Stimulated activated CD4-positive, alpha-beta T cell treated with anti-CD3 and anti-CD28 coated beads, TNF-alpha, amount 100 ng/mL, for 4 hours (primary cell): ENCODE data around the gene COQ10B.
A peak's percentile ranks its signal among the peaks of the same experiment; 100 is the strongest.
"Not testable (repeated sequence)": the region's sequence is repeated elsewhere in the genome, so short reads cannot be mapped to it uniquely, and the experiment has no call there.

ENCODE experiments used
- DNase-seq, 3 experiments: peaks; one replicate each; pipeline ENCODE4 v3.0.0-alpha.2; 2020; ENCODE audit warnings: low read depth in 3 of 3

Gene COQ10B

DNA sequence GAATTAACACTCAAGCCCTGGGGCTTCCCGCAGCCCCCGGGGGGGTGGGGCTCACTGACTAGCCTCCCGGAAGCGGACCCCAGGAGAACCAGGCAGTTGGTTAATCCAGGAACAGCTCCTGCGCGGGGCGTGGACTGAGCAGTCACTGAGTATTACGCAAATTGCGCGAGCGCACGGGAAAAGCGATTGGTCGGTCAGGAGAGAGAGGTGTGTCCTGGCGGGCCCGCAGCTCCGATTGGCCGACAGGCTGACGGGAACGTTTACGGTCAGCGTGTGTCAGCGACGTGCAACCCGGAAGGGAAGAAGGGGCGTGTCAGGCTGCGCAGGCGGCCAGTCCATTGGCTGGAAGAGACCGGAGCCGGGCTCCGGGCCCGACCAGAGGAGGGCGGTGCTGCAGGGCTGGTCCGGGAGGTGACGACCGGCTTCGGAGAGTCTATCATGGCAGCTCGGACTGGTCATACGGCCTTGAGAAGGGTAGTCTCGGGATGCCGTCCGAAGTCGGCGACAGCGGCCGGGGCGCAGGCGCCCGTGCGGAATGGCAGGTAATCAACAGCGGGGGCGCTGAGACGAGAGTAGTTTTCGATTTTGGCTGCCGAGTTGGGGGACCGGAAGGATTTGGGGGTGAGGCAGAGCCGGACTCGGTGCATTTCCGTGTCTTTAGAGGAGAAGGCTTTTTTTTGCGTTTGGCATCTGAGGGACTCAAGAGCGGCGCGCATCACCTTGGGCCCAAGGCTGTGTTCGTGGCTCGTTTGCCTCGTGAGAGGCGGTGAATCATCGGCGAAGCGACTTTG is at the start of gene COQ10B:
Gene COQ10B, plus strand, starts transcription at position 430 of the 791 bp plus-strand sequence. Its CDS starts 9 bp downstream, at position 439.
- peak; percentile 89 to 97 (median 96) for DNase-seq

DNA sequence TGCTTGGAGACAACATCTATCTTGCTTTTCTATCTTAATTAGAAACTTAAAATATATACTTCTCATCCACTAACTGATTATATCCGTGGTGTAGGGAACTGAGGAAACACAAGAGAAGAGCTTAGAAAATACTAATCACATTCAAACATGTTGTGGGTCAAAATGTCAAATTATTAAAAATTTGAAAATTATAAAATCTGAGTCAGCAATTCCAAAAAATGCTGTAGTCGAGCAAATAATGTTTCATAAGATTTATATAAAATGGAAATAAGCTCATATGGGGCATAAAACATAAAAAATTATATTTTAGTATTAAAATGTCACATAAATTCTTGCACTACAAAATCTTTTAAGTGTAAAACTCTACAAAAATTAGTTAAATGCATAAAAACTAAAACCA is 47.8 kb upstream of the COQ10B start:
- no peak for DNase-seq

DNA sequence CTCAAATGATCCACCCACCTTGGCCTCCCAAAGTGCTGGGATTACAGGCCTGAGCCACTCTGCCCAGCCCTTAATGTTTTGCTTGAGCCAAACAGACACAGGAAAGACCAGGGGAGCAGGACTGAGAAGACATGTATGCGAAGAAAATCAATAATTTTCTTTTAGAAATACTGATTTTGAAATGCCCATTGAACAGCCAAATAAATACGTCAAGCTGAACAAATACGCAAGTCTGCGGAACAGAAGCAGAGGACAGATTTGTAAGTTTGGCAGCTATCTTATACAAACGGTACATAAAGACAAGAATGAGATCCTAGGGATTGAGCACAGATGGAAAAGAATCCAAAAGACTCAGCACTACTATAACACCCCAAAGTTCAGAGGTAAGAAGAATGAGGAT is 39.3 kb upstream of the COQ10B start:
- no peak for DNase-seq

DNA sequence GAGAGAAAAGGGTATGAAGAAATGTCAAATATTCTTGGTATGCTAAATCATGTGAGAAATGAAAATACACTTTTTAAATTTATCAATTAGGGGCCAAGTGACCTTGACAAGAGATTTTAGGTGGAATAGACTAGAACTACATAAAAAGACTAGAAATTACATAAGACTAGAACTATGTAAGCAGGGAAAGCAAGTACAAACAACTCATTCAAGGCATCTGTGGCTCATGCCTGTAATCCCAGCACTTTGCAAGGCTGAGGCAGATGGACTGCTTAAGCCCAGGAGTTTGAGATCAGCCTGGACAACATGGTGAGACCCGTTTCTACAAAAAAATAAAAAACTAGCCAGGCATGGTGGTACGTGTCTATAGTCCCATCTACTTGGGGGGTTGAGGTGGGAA is 38.8 kb upstream of the COQ10B start:
- no peak for DNase-seq

DNA sequence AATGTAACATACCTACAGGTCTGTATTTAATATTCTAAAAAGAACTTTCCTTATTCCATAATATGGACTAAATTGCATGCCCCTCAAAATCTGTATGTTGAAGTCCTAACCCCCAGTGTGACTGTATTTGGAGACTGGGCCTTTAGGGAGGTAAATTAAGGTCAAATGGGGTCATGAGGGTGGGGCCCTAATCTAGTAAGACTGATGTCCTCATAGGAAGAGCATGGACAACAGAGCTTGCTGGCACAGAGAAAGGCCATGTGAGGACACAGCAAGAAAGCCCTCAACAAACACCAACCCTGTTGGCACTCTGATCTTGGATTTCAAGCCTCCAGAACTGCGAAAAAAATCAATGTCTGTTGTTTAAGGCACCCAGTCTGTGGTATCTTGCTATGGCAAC is 37.1 kb upstream of the COQ10B start:
- no peak for DNase-seq

DNA sequence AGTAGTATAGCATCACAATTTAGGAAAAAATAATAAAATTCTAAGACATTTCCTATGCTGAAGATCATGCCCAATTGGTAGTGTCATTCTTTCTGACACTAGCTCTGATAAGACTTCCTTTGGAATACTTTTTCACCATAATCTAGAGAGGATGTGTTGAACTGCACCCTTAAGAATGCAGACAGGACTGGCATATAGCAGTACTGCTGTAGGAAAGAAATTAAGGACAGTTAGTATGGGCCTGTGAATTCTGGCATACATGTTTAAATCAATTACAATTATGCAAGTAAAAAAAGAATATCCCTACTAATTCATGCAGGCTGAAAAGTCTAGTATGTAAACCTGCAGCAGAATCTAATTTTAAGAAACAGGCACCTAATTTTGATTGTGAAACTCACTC is 33.9 kb upstream of the COQ10B start:
- no peak for DNase-seq

DNA sequence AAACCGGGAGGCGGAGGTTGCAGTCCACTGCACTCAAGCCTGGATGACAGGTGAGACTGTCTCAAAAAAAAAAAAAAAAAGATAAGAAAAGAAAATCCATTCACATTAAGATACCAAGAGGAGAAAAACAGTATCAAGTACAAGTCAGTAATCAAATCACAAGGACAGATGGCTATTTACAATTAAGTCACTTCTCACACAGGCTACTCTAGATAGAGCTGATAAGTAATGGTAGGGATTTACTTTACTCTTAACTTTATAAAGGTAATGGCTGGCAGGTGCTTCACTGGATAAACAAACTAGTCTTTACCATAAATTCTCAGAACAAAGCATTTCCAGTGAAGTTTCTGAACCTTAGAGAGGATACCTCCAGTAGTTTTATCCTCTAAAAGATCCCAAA is 30.0 kb upstream of the COQ10B start:
- DNase-seq, result no peak

DNA sequence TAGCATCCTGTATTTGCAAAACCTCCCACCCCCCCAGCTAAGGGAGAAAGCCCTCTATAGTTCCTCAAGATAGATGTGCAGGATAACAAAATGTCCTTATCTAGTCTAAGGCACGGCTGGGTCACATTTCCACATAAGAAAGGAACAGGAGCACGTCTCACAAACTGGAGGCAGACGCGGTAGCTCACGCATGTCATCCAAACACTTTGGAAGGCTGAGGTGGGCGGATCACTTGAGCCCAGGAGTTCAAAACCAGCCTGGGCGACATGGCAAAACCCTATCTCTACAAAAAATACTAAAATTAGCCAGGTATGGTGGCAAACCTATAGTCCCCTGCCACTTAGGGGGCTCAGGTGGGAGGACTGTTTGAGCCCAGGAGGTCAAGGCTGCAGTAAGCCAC is 27.8 kb upstream of the COQ10B start:
- no peak for DNase-seq

DNA sequence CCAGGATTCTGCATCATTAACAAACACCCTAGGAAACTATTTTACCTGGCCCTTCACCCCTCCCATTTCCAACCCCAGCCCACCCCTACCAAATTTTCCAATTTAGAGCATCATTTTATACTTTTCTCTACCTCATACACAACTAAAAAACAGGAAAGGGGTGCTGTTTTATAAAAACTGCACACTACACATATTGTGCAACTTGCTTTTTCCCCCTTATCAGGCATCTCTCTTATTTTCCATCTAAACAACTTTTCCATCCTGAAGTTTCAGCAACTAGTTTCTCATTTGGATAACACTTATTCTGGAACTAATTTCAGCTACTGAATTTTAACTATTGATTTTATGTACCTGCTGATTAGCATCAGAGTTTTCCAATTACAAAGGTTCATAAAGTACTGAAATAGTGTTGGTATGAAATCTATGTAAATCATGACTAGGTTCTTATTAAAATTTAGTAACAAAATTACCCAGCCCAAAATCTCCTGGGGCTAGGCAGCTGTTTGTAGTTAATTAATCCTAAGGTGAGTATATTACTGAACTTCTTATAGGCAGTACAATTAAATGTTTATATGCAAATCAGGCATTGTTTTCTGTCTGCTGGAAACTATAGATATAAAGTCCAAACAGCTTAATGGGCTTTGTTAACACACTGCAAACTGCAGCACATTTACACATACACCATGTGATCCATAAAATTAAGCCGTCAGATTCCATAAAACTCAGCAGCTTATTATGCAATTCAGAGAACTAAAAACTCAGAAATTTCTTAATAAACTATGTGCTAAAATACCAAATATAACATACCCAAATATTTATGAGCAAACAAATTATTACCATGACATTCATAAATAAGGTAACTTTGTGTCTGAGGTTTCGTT is 26.4 kb upstream of the COQ10B start:
- no peak for DNase-seq

DNA sequence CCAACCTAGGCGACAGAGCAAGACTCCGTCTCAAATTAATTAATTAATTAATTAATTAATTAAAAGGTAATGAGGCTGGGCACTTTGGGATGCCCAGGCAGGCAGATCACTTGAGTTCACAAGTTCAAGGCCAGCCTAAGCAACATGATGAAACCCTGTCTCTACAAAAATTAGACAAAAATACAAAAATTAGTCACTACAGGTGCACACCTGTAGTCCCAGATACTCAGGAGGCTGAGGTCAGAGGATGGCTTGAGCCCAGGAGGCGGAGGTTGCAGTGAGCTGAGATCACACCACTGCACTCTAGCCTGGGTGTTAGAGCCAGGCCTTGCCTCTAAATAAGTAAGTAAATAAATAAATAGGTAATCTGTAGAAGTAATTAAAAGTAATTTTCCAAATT is 25.4 kb upstream of the COQ10B start:
- no peak for DNase-seq

DNA sequence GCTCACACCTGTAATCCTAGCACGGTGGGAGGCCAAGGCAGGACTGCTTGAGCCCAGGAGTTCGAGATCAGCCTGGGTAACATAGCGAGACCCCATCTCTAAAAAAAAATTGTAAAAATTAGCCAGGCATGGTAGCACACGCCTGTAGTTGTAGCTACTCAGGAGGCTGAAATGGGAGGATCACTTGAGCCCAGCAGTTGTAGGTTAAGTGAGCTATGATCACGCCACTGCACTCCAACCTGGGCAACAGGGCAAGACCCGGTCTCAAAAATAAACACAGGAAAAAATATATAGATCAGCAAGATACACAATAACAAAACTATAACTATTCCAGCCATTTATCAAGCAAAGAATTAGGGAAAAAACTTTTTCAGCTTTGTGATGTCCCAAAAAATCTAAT is 21.5 kb upstream of the COQ10B start:
- DNase-seq, result no peak

DNA sequence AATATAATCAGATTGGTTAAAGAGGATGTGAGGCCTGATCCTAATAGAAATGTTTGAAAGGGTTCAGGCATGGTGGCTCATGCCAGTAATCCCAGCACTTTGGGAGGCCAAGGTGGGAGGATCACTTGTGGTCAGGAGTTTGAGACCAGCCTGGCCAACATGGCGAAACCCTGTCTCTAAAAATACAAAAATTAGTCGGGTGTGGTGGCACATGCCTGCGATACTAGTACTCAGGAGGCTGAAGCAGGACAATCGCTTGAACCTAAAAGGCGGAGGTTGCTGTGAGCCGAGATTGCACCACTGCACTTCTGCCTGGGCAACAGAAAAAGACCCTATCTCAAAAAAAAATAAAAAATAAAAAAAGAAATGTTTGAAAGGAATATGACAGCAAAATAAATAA is 20.8 kb upstream of the COQ10B start:
- DNase-seq, result not testable (repeated sequence)

DNA sequence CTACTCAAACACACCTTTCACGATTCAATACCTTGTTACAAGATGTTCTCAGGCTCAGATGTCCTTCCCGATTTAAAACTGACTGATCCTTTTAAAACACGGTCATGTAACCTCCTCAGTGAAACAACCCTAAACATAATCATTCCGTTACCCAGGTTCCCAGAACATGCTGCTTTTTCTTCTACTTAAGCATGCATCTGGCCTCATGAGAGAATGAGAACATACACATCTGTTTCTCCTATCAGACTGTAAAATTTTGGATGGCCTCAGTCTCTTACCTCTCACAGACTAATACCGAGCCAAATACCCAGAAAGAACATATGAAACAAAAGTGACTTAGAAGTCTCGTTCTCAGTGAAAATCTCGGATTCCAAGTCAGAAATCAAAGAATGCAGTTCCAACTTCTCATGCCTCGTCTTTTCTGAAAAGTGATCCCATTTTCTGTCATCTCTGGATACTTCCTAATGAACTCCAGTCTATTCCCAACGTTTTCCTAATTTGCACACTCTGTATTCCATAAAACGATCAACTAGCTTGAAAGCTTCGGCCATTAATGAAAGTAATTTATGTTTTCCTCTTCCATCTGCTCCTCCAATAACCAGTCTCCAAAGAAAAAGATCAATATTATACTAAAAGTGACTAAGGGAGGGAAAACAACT is 19.4 kb upstream of the COQ10B start:
- DNase-seq, result no peak

DNA sequence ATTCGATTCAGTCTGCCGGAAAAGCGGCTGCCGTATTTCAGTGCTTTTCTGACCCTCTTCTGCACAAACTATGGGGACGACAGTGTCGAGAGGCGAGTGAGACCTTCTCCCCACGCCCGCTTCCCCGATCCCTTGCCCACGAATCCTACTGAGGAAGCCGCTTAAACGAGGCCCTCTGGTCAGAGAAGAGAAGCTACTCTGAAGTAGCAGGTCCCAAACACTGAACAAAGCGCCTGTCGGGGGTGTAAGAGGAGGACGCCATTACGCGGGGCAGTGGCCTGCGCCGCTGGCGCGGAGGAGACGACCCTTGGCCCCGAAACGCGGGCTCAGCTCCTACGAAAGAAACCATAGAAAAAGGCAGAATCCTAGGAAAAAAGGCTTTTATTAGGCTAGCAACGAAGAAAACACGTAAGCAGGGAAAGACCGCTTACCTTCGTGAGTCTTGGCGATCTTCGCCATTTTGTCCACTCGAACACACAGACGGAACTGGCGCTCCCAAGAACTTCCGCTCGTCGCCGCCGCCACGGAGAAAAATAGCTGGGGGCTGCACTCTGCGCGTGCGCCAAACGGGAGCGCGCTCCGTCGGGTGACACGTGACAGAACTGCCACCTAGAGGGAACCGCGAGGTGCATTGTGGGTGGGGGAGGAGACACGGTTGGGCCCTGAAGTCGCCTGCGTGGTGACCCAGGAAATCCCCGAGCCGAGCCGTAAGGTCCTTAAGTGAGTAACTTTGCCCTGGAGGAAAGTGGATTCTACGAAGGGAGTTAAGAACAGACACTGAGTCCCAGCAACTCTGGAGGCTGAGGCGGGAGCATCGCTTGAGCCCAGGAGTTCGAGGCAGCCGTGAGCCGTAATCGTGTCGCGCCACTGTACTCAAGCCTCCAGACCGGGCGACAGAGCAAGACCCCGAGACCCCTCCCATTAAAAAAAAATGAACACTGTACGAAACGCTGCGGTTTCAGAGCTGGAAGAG is 18.5 kb upstream of the COQ10B start, which contains the start of gene SF3B1:
Gene SF3B1, minus strand, starts transcription at position 488 of the 973 bp plus-strand sequence. Its CDS starts 29 bp downstream, at position 459.
- peak; percentile 92 to 98 (median 98) for DNase-seq

DNA sequence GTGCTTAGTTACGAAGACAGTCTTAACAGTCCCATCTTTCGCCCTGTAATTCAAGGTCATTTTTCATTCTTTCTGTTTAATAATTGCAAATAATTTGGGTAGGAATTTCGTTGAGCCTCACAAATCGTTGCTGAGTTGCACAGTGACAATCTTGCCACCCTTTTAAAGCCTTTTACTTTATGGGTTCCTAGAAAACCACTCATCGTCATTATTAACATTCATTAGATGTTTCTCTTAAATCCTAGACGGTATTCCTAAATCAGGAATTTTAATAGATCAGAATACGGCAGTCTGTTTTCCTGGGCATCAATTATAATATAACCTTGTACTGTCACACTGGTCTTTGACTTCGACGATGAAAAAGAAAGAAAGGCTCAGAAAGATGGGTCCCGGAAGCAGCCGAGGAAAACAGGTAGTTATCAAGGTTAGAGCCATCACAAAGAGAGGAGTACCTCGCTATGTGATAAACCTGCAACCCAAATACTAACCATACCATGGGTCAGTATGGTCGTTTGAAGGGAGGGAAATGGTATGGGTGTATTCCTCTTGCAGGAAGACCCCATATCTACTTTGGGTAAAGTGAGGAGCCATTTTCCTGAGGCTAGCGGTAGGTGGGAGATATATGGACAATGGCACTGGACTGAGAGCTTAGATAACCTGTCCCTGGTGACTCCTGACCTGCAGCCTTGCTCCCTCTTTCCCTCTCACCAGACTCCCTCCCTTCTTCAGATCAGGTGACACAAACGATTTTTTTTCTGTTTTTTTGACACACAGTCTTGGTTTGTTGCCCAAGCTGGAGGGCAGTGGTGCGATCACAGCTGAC is 17.5 kb upstream of the COQ10B start:
- no peak for DNase-seq

DNA sequence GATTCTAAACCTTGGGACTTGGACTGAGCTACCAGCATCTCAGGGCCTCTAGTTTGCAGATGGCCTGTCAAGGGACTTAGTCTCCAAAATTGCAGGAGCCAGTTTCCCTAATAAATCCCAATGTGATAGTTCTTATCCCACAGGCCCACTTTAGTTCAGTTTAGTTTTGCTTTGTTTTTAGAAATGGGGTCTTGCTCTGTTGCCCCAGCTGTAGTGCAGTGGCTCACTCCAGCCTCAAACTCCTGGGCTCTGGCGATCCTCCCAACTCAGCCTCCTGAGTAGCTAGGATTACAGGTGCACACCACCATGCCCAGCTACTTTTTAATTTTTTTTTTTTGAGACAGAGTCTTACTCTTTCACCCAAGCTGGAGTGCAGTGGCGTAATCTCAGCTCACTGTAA is 16.0 kb upstream of the COQ10B start:
- no peak for DNase-seq

DNA sequence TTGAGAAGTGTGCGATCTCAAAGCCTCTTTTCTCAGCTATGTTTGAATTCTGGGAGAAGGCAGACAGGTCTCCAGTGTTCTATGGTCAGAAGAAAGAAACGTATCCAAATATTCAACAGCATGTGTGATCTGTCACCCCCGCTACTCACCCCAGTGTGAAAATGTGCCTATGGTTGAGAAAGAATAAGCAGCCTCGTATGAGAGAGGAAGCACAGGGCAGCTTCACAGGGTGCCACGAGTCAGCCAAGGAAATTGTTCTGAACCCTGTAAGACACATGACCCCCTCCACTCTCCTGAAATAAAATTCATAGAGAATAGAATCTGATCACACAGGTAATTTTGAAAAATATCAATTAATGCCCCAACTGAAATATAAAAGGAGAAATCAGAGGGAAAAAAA is 10.5 kb upstream of the COQ10B start:
- no peak for DNase-seq

DNA sequence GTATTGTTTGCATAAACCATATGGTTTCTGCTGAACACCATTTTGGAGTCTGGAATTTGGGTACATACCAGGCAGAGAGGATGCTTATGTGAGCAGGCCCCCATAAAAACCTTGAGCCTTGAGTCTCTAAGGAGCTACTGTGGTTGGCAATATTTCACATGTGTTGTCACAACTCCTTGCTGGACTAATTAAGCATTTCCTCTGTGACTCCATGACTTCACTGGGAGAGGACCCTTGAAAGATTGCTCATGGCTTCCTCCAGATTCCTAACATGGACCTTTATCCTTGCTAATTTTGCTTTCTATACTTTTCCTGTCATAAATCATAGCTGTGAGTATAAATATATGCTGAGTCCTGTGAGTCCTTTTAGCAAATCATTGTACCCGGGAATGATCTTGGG is 7.6 kb upstream of the COQ10B start:
- DNase-seq, result no peak

DNA sequence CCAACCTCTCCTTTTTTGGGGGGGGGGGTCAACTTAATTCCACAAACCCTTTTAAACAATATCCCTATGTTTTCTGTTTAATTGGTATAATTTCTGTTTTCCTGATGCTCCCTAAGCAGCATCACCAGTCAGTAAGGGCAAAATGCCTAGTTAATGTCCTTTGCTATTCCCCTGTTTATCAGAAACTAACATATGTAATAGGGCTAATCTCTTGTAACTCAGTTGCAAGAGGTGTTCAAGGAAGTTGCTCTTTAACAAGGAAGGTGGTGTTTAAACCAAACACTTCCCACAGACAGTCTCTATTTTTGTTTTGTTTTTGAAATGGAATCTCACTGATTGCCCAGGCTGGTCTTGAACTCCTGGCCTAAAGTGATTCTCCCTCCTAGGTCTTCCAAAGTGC is 6.5 kb upstream of the COQ10B start:
- DNase-seq, result no peak

DNA sequence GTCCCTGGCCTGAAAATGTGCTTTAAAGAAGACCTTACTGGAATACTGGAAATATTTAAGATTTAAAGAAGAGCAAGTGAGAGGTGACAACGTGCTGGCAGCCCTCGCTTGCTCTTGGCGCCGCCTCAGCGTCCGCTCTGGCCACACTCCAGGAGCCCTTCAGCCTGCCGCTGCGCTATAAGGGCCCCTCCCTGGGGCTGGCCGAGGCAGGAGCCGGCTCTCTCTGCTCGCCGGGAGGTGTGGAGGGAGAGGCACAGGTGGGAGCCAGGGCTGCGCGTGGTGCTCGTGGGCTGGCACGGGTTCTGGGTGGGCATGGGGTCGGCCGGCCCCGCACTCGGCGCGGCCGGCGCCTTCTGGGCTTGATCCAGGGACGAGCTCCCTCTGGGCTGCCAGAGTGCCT is 2.9 kb upstream of the COQ10B start:
- no peak for DNase-seq
